Endothelial cell of umbilical vein (primary cell): Measurements from ENCODE around the gene SNAPIN. TPM values are rescaled to one million over a fixed set of nuclear protein-coding genes. Genes with fewer than 3 reads are reported as not detected.

Experiments used
- BruUV-seq: library from RNA; stranded (reverse); fragments of 400-500 nt; replicated peaks from 2 replicates; lab custom pipeline; 2021; lab: Mats Ljungman, UMichigan
- CTCF ChIA-PET: fragments of 300-600, 350-600 bp; sonication (Branson Sonifier 250); formaldehyde crosslinking; loops from one replicate; lab custom pipeline; 2021; ENCODE audit warnings: antibody characterized with exemption, inconsistent platforms; lab: Charles Lee
- POLR2A ChIA-PET: fragments of 300-600, 350-600 bp; sonication (Branson Sonifier 250); formaldehyde crosslinking; loops from one replicate; lab custom pipeline; 2021; ENCODE audit warnings: antibody characterized with exemption, inconsistent platforms; lab: Charles Lee
- DNase-seq: peaks from one replicate; pipeline ENCODE4 v3.0.0-alpha.2; 2011; ENCODE audit warnings: low read depth, low spot score
- FAIRE-seq: peaks from 2 replicates; lab custom pipeline; 2011; peaks lifted over from hg19 to GRCh38; lab: Jason Lieb, UNC
- H2AFZ ChIP-seq: 2 replicates; pipeline ENCODE4 v1.6.0; 2012; ENCODE audit warnings: low read depth, low read length, control low read depth, inconsistent platforms
- H3K27ac ChIP-seq: 2 replicates; pipeline ENCODE4 v1.5.1; 2011; ENCODE audit warnings: low read depth, mild to moderate bottlenecking, control low read depth, low read length, moderate library complexity; ENCODE audit not compliant: insufficient read depth
- H3K27me3 ChIP-seq, 2 experiments: 2 replicates each; pipeline versions ENCODE4 v1.6.0 to v1.6.1; 2011; ENCODE audit warnings: low read length in 2 of 2, mixed read lengths in 1 of 2; ENCODE audit not compliant: control insufficient read depth in 2 of 2, insufficient read depth in 2 of 2
- H3K36me3 ChIP-seq, 2 experiments: 2 replicates in 1 of 2; 3 replicates in 1 of 2; pipeline ENCODE4 v1.5.1; 2011; ENCODE audit warnings: low read length in 2 of 2, mild to moderate bottlenecking in 1 of 2, moderate library complexity in 1 of 2; ENCODE audit not compliant: control insufficient read depth in 2 of 2, insufficient read depth in 2 of 2; ENCODE audit errors: extremely low read depth in 1 of 2
- H3K4me1 ChIP-seq: 3 replicates; pipeline ENCODE4 v1.5.1; 2011; ENCODE audit warnings: mild to moderate bottlenecking, low read length; ENCODE audit not compliant: control insufficient read depth, insufficient read depth; ENCODE audit errors: extremely low read depth
- H3K4me2 ChIP-seq: 2 replicates; pipeline ENCODE4 v1.6.1; 2011; ENCODE audit warnings: low read length, control low read depth, mixed read lengths; ENCODE audit not compliant: insufficient read depth
- H3K4me3 ChIP-seq, 3 experiments: fragments of 200-600 bp in 1 of 3; sonication (generic), shearing (Covaris generic) in 1 of 3; replicated peaks in 1 of 3; 2 replicates each; pipeline ENCODE4 v1.5.1; 2011 to 2016; ENCODE audit warnings: control low read depth in 3 of 3, low read length in 3 of 3, mild to moderate bottlenecking in 2 of 3, inconsistent platforms in 1 of 3, low read depth in 1 of 3, moderate library complexity in 1 of 3; ENCODE audit not compliant: insufficient read depth in 1 of 3
- H3K79me2 ChIP-seq: 2 replicates; pipeline ENCODE4 v1.6.0; 2012; ENCODE audit warnings: low read length, inconsistent platforms; ENCODE audit not compliant: control insufficient read depth, insufficient read depth
- H3K9ac ChIP-seq: replicated peaks from 2 replicates; pipeline ENCODE3; 2011; ENCODE audit warnings: low read length, control low read depth; ENCODE audit not compliant: insufficient read depth; ENCODE audit errors: extremely low read depth
- H3K9me1 ChIP-seq: replicated peaks from 3 replicates; pipeline ENCODE4 v1.6.0; 2011; ENCODE audit warnings: mild to moderate bottlenecking, low read length; ENCODE audit not compliant: control insufficient read depth, insufficient read depth; ENCODE audit errors: extremely low read depth
- H3K9me3 ChIP-seq: replicated peaks from 2 replicates; pipeline ENCODE4 v1.5.1; 2012; ENCODE audit warnings: low read length, inconsistent platforms; ENCODE audit not compliant: control insufficient read depth, insufficient read depth
- H4K20me1 ChIP-seq: replicated peaks from 2 replicates; pipeline ENCODE3; 2011; ENCODE audit warnings: mild to moderate bottlenecking, low read length; ENCODE audit not compliant: control insufficient read depth, insufficient read depth; ENCODE audit errors: extremely low read depth
- CTCF ChIP-seq, 2 donors: IDR thresholded peaks; 1 replicate in 1 of 2; 2 replicates in 1 of 2; pipeline ENCODE4 v1.5.1; 2011; ENCODE audit warnings: low read length in 2 of 2, mild to moderate bottlenecking in 2 of 2, moderate library complexity in 2 of 2, control low read depth in 1 of 2, inconsistent platforms in 1 of 2, low read depth in 1 of 2; ENCODE audit not compliant: insufficient read depth in 1 of 2; ENCODE audit errors: extremely low read depth in 1 of 2
- EZH2 ChIP-seq: IDR thresholded peaks from 2 replicates; pipeline ENCODE4 v1.6.1; 2012; ENCODE audit warnings: borderline replicate concordance, low read depth, mild to moderate bottlenecking, moderate library complexity, low read length, inconsistent platforms; ENCODE audit not compliant: severe bottlenecking
- FOS ChIP-seq: IDR thresholded peaks from 2 replicates; pipeline ENCODE4 v1.6.1; 2011; ENCODE audit warnings: mild to moderate bottlenecking, low read length, moderate library complexity, borderline replicate concordance; ENCODE audit not compliant: insufficient read depth
- GATA2 ChIP-seq: IDR thresholded peaks from 2 replicates; pipeline ENCODE4 v1.7.0; 2011; ENCODE audit warnings: low read depth, mild to moderate bottlenecking, moderate library complexity, mixed read lengths, low read length; ENCODE audit not compliant: insufficient read length, insufficient read depth
- JUN ChIP-seq: IDR thresholded peaks from 2 replicates; pipeline ENCODE4 v1.6.1; 2011; ENCODE audit warnings: borderline replicate concordance, low read depth; ENCODE audit not compliant: insufficient read length, insufficient read depth
- MAX ChIP-seq: IDR thresholded peaks from 2 replicates; pipeline ENCODE4 v1.6.1; 2011; ENCODE audit not compliant: insufficient read depth, insufficient read length
- MYC ChIP-seq: IDR thresholded peaks from one replicate; pipeline ENCODE4 v1.6.1; 2011; ENCODE audit warnings: mild to moderate bottlenecking, low read depth, low read length
- POLR2A ChIP-seq: IDR thresholded peaks from 2 replicates; pipeline ENCODE4 v1.6.1; 2012; ENCODE audit warnings: low read depth, mild to moderate bottlenecking, control low read depth, low read length
- POLR2AphosphoS5 ChIP-seq: IDR thresholded peaks from 2 replicates; pipeline ENCODE4 v1.6.1; 2012; ENCODE audit warnings: low read depth, mild to moderate bottlenecking, control low read depth, low read length, moderate library complexity; ENCODE audit not compliant: insufficient read depth
- dilution Hi-C: fragments of 300-500 bp; cut with MboI; formaldehyde crosslinking; loops from one replicate; pipeline ENCODE4 v1.15.0; 2019; ENCODE audit warnings: low sequenced_read_pairs; ENCODE audit not compliant: extremely low pct_ligation_motif_present
- intact Hi-C: fragments of 100-400 bp; cut with micrococcal nuclease; formaldehyde crosslinking; loops from one replicate; pipeline ENCODE4 v1.10.0; 2022
- polyA plus RNA-seq, 4 experiments: library from polyadenylated mRNA; depleted of rRNA in 3 of 4; stranded (reverse) in 3 of 4; unstranded in 1 of 4; fragments of >200 nt; gene quantifications; 2 replicates each; pipeline versions ENCODE4 v1.2.1 to v1.2.3, GENCODE V29; 2011 to 2012; ENCODE audit warnings: missing spikeins in 1 of 4
- total RNA-seq: library from RNA; stranded (reverse); gene quantifications from 2 replicates; pipeline ENCODE4 v1.2.3, GENCODE V29; 2021

Gene SNAPIN
- total and polyA plus RNA-seq, 2 donors (not counting 3 experiments of a cell fraction or from before 2014, with no cell fraction given): 36.8 to 55.1 TPM

- no peak overlapping the region for H3K4me3 ChIP-seq
- H3K36me3 ChIP-seq: peaks cover 0 to 10% of the 10 kb centered on the region in 2 experiments
- no peak for DNase-seq
- no peak overlapping the region for H3K9ac ChIP-seq
- no peaks in the 10 kb centered on the region for H4K20me1 ChIP-seq
- CTCF ChIA-PET: interaction anchor here (0.6 kb wide), 1 partner anchor 72 kb away, joined by 3 read pairs; no protein-coding TSS in a partner anchor
- no peak overlapping the region for H3K27ac ChIP-seq
- H3K27me3 ChIP-seq: no peaks in the 10 kb centered on the region
- dilution Hi-C loops (no loop called here), intact Hi-C loops (no loop called here)
- H2AFZ ChIP-seq: no peak overlapping the region
- POLR2A ChIA-PET: no interaction called here
- peaks cover 15% of the 10 kb centered on the region for H3K4me1 ChIP-seq
- TF ChIP-seq CTCF (IDR thresholded peaks at IDR 0.05; ENCODE audit: extremely low read depth in 1 of 2, insufficient read depth in 1 of 2, low read depth in 1 of 2, low read length in 2 of 2) (no peak), JUN (no peak), POLR2AphosphoS5 (no peak), MAX (no peak), GATA2 (no peak), POLR2A (no peak), MYC (no peak), EZH2 (no peak), FOS (no peak)
- FAIRE-seq: no peak
- H3K79me2 ChIP-seq: no peaks in the 10 kb centered on the region
- BruUV-seq: no TSS peak
- no peaks in the 10 kb centered on the region for H3K9me3 ChIP-seq
- H3K4me2 ChIP-seq: no peak overlapping the region
- no peaks in the 10 kb centered on the region for H3K9me1 ChIP-seq
These were observed 35.0 kb downstream of the SNAPIN start for GRCh38 chr1:153693466-153693865.
